Hypothalamus (tissue), 51 donors: ENCODE data around the gene KIF20A.
A peak's percentile ranks its signal among the peaks of the same experiment; 100 is the strongest.
"Not testable (repeated sequence)": the region's sequence is repeated elsewhere in the genome, so short reads cannot be mapped to it uniquely, and the experiment has no call there.

Source experiments
- DNase-seq, 51 donors: peaks; one replicate each; lab custom pipeline; 2025; lab: John Stamatoyannopoulos, UW

Gene KIF20A

GRCh38 chr5:138182808-138183207 lies 3.9 kb downstream of the KIF20A start:
- DNase-seq = no peak

GRCh38 chr5:138186002-138186447 lies 7.1 kb downstream of the KIF20A start:
- no peak for DNase-seq

GRCh38 chr5:138188626-138189025 lies 9.7 kb downstream of the KIF20A start:
- no peak for DNase-seq

- no peak for DNase-seq
Measured at GRCh38 chr5:138192826-138193225, 13.9 kb downstream of the KIF20A start.

- not testable (repeated sequence) for DNase-seq
Measured at GRCh38 chr5:138193859-138194258, 14.9 kb downstream of the KIF20A start.

GRCh38 chr5:138210985-138211384 lies 32.1 kb downstream of the KIF20A start:
- DNase-seq = no peak

- peak in 8 of 51 donors; percentile 17 to 64 (median 40) for DNase-seq
Measured at GRCh38 chr5:138212828-138213160, 33.9 kb downstream of the KIF20A start.

- peak; percentile 13 to 97 (median 85) for DNase-seq
Measured at GRCh38 chr5:138213161-138214029, 34.5 kb downstream of the KIF20A start, which contains the start of gene CDC23. CDC23 (minus strand) TSS chr5:138213323; CDS start chr5:138213312, 11 bp downstream.

- no peak for DNase-seq
Measured at GRCh38 chr5:138216799-138217198, 37.9 kb downstream of the KIF20A start.

- no peak for DNase-seq
Measured at GRCh38 chr5:138223532-138223931, 44.6 kb downstream of the KIF20A start.

GRCh38 chr5:138224712-138225111 lies 45.8 kb downstream of the KIF20A start:
- DNase-seq = no peak

- DNase-seq = no peak
Measured at GRCh38 chr5:138226910-138227309, 48.0 kb downstream of the KIF20A start.

- DNase-seq = no peak
Measured at GRCh38 chr5:138229387-138229786, 50.5 kb downstream of the KIF20A start.

- no peak for DNase-seq
Measured at GRCh38 chr5:138230261-138230660, 51.3 kb downstream of the KIF20A start.

- no peak for DNase-seq
Measured at GRCh38 chr5:138230981-138231589, 52.2 kb downstream of the KIF20A start.

- DNase-seq = no peak
Measured at GRCh38 chr5:138233280-138233679, 54.4 kb downstream of the KIF20A start.

GRCh38 chr5:138234651-138235050 lies 55.7 kb downstream of the KIF20A start:
- DNase-seq = no peak
